ENCODE data around the gene RBM23.
"Not testable (repeated sequence)": the region's sequence is repeated elsewhere in the genome, so short reads cannot be mapped to it uniquely, and the experiment has no call there.

The RBM23 gene

GRCh38 chr14:22852940-22853767, 65.8 kb downstream of the RBM23 start:
- no peak overlapping the region for H3K27ac ChIP-seq
- TF ChIP-seq ZFX (IDR thresholded peaks at IDR 0.05) (no peak), CTCF (conservative IDR thresholded peaks at IDR 0.05) (peak; percentile 95)

- H3K27ac ChIP-seq = no peak overlapping the region
- TF ChIP-seq ZFX (IDR thresholded peaks at IDR 0.05) (no peak), CTCF (conservative IDR thresholded peaks at IDR 0.05) (no peak)
Measured at GRCh38 chr14:22852599-22852939, 66.4 kb downstream of the RBM23 start.

- H3K27ac ChIP-seq = not testable (repeated sequence)
Measured at GRCh38 chr14:22852178-22852577, 66.8 kb downstream of the RBM23 start.

- H3K27ac ChIP-seq = no peak overlapping the region
- TF ChIP-seq ZFX (IDR thresholded peaks at IDR 0.05) (no peak), CTCF (conservative IDR thresholded peaks at IDR 0.05) (no peak)
Measured at GRCh38 chr14:22850944-22851764, 67.8 kb downstream of the RBM23 start.

GRCh38 chr14:22849212-22849819, 69.6 kb downstream of the RBM23 start:
- no peak overlapping the region for H3K27ac ChIP-seq
- no peak for TF ChIP-seq CTCF (conservative IDR thresholded peaks at IDR 0.05)
- no peak for TF ChIP-seq ZFX (IDR thresholded peaks at IDR 0.05)

GRCh38 chr14:22848351-22849164, 70.4 kb downstream of the RBM23 start:
- TF ChIP-seq CTCF (conservative IDR thresholded peaks at IDR 0.05) (no peak), ZFX (IDR thresholded peaks at IDR 0.05) (no peak)

GRCh38 chr14:22847661-22848341, 71.1 kb downstream of the RBM23 start:
- H3K27ac ChIP-seq = no peak overlapping the region
- no peak for TF ChIP-seq ZFX (IDR thresholded peaks at IDR 0.05)
- TF ChIP-seq CTCF (conservative IDR thresholded peaks at IDR 0.05) = no peak

More at GRCh38 chr14:22848351-22849164, 70.4 kb downstream of the RBM23 start:
- H3K27ac ChIP-seq = no peak overlapping the region

Measured in C4-2B (cell line).